Endometrial microvascular endothelial cells (primary cell): ENCODE measurements around the gene PAFAH1B1. TPM values are rescaled to one million over a fixed set of nuclear protein-coding genes. Genes with fewer than 3 reads are reported as not detected.
"Not testable (repeated sequence)": the region's sequence is repeated elsewhere in the genome, so short reads cannot be mapped to it uniquely, and the experiment has no call there.

Experiments
- in situ Hi-C: cut with HindIII; loops from 2 replicates; pipeline ENCODE4 v1.10.0; 2017; ENCODE audit warnings: low sequenced_read_pairs, low pct_unique_long_range_greater_than_20kb; ENCODE audit errors: inconsistent ontology term
- total RNA-seq: library from RNA; depleted of rRNA; stranded (reverse); fragments of >200 nt; gene quantifications from one replicate; pipeline ENCODE4 v1.2.3, GENCODE V29; 2015; ENCODE audit errors: inconsistent ontology term

The PAFAH1B1 gene
- total RNA-seq, 1 donor from 2014 or later, result 48.4 TPM

- in situ Hi-C loops, result no loop called here
Observed at GRCh38 chr17:2695961-2696760, 102.7 kb downstream of the PAFAH1B1 start.

DNA sequence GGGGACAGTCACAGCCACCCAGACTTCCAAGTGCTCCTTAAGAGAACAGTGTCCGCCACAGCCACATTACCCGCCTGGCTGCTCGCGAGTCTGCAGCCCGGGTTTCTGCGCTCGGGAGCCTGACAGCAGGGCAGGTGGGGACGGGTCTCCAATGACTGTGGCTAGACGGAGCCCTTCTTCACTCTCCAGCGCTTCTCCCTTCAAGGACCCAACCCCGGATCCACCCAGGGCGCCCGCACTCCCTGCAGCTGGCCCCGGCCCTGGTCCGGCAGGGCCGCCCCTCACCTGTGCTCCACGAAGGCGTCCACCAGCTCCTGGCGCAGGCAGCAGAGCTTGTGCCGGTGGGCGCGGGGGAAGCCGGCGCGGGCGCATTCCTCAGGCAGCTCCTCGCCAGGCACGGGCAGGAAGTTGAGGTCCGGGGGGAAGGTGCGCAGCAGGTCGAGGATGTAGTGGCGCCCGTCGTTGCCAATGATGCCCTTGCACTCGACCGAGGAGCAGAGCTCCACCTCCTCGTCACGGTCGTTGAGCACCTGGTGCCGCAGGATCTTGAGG is 104.2 kb downstream of the PAFAH1B1 start:
- in situ Hi-C loops, result no loop called here

GRCh38 chr17:2699216-2699805 is 105.9 kb downstream of the PAFAH1B1 start:
- in situ Hi-C loops, result not testable (repeated sequence)

DNA sequence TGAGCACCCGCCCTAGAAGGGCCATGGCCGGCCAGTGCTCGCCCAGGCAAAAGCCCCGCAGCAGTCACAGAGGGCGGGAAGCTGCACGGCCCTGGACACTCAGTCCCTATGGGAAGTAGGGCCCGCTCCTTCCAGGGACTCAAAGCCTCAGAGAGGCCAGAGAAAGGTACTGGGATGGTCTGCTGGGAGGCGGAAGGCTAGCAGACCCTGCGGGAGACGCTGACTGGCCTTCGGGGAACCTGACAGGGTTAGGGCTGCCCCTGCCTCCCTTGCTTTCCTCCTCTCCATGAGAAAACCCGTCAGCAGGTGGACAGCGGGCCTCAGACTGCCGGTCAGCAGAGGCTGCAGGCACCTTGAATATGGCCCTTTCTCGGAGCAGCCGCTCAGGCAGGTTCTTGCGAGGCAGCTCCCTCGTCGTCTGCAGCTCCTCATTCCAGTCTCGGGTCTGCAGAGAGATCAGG is 106.6 kb downstream of the PAFAH1B1 start:
- in situ Hi-C loops, result no loop called here

DNA sequence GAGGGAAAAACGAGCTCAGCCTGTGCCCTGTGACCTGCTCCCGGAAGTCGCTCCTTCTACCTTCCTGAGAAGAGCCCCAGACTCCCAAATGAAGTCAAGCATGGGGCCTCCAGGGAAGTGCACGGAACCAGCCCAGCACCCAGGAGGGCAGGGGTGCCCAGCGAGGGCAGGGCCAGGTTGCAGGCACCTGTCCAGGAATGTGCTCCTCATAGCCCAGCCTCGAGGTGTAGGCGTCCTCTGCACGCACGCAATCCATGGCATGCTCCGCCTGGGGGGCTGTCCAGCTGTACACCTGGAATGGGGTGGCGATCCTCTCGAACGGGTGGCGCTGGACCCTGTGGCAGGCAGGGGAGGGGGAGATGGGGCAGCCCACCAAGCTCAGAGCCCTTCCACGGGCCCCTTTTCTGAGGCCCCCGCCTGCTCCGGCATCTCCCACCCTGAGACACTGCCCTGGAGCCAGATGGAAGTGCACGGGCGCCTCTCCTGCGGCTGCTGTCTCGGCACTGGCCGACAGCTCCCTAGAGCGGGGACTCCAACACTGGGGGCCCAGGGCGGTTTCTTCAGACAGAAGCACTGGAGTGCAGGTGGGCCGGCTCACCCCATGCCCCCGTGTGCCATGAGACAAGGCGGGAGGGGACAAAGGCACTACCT is 107.2 kb downstream of the PAFAH1B1 start:
- in situ Hi-C loops, result no loop called here

DNA sequence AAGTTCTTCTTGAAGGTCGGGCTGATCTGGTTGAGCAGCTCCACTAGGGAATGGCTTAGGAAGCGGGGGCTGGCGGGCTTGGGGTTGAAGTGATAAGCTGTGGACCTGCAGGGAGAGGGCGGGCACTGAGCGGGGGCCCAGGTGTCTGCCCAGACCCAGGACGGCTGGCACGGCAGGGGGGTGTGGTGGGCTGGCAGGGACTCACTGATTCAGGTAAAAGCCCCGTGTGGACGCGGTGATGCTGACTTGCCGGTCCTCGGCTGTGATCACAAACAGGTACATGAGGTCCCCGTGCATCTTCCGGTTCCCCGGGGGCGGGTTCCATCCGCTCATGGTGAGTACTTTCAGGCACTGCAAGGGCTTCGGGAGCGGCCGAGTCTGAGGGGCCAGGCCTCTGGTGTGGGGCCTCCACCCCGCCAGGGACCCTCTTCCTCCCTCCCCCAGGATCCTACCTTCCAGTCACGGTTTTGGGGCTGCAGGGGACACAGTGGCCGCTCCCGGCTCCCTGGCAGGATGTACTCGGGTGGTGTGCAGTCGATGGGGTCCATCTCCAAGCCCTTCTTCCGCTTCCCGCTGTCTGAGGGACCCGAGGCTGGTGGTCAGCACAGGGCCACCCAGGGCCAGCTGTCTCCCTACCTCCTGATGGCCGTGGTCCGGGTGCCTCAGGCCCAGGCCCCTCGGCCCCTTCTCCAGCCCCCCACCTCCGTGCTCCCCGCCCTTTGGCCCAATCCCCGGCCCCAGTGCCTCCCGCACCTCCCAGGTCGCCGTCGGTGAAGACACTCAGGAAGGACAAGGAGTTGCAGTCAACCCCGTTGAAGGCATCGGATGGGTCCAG is 107.9 kb downstream of the PAFAH1B1 start:
- in situ Hi-C loops, result no loop called here

GRCh38 chr17:2701996-2702741 is 108.7 kb downstream of the PAFAH1B1 start:
- in situ Hi-C loops, result no loop called here

DNA sequence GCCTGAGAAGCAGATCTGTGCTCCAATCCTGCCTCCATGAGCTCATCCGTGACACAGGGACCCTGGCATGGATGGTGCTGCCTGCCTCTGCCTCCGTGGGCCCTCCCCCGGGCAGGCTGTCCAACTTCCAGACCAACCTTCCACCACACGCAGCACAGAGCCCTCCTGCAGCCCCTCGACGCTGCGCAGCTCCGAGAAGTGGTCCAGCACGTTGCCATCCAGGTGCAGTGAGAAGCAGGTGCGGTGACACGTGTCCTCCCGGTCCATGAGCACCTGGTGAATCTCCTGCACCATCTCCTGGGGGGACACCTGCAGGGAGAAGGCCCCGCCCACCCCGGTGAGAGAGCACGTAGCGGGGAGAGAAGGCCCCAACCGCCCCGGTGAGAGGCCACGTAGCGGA is 109.7 kb downstream of the PAFAH1B1 start:
- in situ Hi-C loops, result no loop called here

GRCh38 chr17:2703606-2704005 is 110.2 kb downstream of the PAFAH1B1 start:
- in situ Hi-C loops, result no loop called here

DNA sequence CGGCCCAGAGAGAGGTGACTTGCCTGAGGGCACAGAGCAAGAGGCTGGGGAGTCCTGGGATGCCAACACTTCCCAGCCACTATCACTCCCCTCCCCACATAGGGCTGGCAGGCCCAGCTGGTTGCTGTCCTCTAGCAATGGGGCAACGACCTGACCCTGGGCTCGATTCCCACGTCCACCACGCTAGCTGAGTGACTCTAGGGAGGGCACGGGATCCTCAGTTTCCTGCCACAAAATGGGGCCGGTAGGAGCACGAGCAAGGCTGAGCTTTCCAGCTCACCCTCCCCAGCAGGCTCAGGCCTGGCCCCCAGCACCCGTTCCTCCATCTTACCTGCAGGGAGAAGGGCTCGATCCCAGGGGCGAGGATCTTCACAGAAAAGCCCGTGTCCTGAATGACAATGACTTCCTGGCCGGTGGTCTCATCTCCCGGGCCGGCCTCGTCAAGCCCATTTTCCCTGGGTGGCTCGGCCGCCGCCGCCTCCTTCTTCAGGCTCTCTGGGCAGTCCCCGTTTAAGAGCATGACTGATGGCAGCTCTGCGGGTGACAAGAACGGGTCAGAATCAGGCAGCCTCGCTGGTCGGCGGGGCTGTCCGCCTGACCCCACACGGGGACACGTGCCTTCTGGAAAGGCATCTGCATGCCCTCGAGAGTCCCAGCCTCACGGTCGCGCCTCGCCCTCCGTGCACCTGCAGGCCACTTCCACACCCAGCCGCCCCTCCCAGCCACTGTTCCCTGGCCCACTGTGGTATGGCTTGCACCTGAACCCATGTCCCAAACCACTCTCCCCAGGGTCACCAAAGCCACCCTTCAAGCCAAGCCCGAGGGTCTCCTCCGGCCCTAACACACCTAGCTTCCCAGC is 110.8 kb downstream of the PAFAH1B1 start:
- in situ Hi-C loops, result no loop called here

- in situ Hi-C loops, result no loop called here
Observed at GRCh38 chr17:2704890-2705248, 111.4 kb downstream of the PAFAH1B1 start.

DNA sequence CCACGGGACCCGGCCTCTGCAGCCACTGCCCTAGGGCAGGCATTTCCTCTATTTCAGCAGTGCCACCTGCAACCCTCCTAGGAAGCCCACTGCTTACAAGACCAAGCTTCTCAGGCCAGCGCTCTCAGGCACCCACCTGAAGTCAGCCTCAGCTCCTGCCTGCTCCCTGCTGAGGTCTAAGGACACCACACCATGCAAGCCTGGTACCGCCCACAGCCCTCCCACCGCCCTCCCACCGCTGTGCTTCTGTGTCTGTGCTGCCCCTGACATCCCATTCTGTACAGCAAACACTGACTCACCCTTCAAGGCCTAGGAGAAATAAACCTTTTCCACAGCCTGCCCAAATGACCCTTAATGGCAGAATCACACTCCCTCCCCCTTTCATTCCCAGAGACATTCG is 111.8 kb downstream of the PAFAH1B1 start:
- in situ Hi-C loops, result no loop called here

DNA sequence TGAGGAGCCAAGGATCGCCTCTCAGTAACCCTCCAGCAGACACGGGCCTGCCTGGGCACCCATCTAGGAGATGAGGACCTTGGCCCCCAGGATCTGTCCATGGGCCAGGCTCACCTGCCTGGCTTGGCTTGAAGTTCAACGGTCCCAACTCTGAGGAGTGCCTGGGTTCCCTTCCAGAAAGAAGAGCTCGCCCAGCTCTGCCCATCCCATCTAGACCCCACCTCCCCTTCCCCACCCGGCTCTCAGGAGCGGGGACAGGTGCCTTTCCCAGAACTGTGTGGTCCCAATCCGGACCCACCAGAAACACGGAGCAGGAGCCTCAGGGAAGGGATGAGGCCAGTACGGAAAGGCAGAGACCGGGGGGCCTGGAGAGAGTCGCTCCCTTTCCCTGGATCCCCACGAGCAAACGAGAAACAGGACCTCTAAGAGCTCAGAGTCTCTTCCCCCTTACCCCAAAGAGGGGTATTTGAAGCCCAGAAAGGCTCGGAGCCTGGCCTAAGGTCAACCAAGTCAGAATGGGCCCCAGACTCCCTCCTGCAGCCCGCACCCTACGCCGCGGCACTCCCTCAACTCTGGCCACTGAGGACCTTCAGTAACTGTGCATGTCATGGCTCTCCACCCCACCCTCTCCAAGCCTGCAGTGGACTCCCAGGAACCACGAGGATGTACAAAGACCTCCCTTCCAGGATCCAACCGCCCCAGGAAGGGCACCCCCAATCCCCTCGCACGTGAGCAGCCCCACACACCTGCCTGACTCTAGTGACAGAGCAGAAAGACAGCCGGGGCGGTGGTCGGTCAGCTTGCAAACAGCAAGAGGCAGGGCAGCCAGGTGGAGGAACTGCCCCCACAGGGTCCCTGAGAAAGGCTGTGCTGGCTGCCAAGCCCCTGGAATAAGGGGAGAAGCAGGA is 112.7 kb downstream of the PAFAH1B1 start:
- in situ Hi-C loops, result no loop called here

DNA sequence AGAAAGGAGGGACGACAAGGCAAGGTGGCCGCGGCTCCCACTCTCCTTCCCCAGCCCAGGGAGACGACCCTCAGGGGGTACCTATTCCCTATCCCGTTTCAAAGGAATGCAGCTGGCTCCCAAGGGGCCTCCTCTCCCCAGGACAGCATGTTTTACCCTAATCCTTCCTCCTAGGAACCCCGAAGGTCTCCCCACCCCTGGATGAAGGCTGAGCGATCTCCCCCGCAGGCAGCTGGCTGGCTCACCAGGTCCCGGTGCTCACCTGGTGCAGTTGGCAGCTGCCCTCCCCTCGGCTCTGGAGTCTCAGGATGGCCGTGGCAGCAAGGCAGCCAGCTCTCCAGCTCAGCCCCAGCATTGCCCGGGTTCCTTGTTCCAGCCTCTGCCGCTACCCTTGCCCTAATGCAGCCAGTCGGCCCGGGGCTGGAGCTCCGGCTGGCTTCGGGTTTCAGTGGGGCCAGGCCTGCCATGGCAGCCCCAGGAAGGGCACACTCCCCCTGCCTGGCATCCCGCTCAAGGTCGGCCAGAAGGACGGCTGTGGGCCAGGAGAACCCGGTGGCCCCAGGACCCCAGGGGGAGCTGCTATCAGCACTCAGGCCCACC is 113.6 kb downstream of the PAFAH1B1 start:
- in situ Hi-C loops, result no loop called here

DNA sequence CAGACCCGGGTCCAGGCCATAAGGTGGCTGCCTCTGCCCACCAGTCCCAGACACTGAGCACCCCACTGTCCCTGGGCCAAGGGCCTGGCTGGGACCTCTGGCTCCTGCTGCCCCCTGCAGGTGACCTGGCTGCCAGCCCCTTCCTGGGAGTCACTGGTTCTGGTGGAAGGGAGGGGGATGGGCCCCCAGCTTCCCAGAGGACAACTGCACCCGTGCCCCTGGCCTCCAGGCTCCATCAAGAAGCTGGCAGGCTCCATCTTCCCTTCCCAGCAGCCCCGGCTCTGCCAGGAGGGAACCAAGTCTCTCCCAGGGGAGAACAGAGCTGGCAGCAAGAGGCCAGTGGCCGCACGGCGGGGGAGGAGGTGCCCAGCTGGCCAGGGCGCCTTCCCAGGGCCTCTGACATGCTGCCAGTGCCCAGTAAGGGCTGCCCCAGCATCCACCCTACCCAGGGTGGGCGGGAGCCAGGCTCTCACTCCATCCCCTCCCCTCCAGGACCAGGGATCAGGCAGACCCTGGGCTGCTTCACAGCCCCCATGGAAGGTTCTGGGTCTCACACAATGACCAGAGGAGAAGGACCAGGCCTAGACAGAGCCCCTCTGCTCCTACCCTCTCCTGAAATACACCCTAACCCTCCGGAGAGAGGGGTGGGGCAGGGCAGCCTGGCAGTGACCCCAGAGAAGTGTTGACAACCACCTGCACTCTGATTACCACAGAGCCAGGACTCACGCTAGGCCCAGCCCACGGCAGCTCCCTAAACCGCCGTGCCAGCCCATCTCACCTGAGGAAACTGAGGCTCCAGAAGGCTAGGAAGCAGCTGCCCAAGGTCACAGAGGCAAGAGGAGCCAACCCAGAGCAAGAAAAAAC is 114.5 kb downstream of the PAFAH1B1 start:
- in situ Hi-C loops, result no loop called here
